Effector CD8-positive, alpha-beta T cell (primary cell): ENCODE measurements around the gene SBSN.
A peak's percentile ranks its signal among the peaks of the same experiment; 100 is the strongest.

Experiments
- DNase-seq: peaks from one replicate; lab custom pipeline; 2025; lab: John Stamatoyannopoulos, UW

The SBSN gene

GRCh38 chr19:35555301-35556005 lies 27.3 kb upstream of the SBSN start:
- no peak for DNase-seq

GRCh38 chr19:35554076-35554475 lies 26.0 kb upstream of the SBSN start:
- DNase-seq: no peak

- DNase-seq: no peak
Measured at GRCh38 chr19:35553385-35554000, 25.4 kb upstream of the SBSN start.

GRCh38 chr19:35552534-35553384 lies 24.6 kb upstream of the SBSN start:
- DNase-seq: no peak

- DNase-seq: no peak
Measured at GRCh38 chr19:35551091-35551810, 23.1 kb upstream of the SBSN start.

GRCh38 chr19:35549879-35550523 lies 21.9 kb upstream of the SBSN start:
- no peak for DNase-seq

- peak; percentile 39 for DNase-seq
Measured at GRCh38 chr19:35549174-35549788, 21.2 kb upstream of the SBSN start.

- DNase-seq: no peak
Measured at GRCh38 chr19:35546532-35546931, 18.4 kb upstream of the SBSN start.

GRCh38 chr19:35545855-35546381 lies 17.8 kb upstream of the SBSN start:
- peak; percentile 39 for DNase-seq

GRCh38 chr19:35545001-35545854 lies 17.1 kb upstream of the SBSN start, which contains the start of gene TMEM147:
TMEM147 (plus strand) TSS chr19:35545626; CDS start chr19:35545740, 114 bp downstream.
- DNase-seq: peak; percentile 56

- no peak for DNase-seq
Measured at GRCh38 chr19:35544110-35544802, 16.1 kb upstream of the SBSN start.

GRCh38 chr19:35543280-35544109 lies 15.4 kb upstream of the SBSN start:
- no peak for DNase-seq

- DNase-seq: no peak
Measured at GRCh38 chr19:35542209-35542608, 14.1 kb upstream of the SBSN start.

- DNase-seq: no peak
Measured at GRCh38 chr19:35540356-35540927, 12.3 kb upstream of the SBSN start.

- no peak for DNase-seq
Measured at GRCh38 chr19:35539850-35540249, 11.7 kb upstream of the SBSN start.

GRCh38 chr19:35539314-35539713 lies 11.2 kb upstream of the SBSN start:
- no peak for DNase-seq

- DNase-seq: no peak
Measured at GRCh38 chr19:35534803-35535480, 6.8 kb upstream of the SBSN start.
